Daoy (cell line): ENCODE results near the gene RAPGEF6. TPM values are rescaled to one million over a fixed set of nuclear protein-coding genes. Genes with fewer than 3 reads are reported as not detected.

Experiments used
- DNase-seq: peaks from one replicate; pipeline ENCODE4 v3.0.0-alpha.2; 2015; ENCODE audit warnings: low read depth
- total RNA-seq: library from RNA; depleted of rRNA; stranded (reverse); fragments of >200 nt; shearing (Covaris generic); gene quantifications from 2 replicates; pipeline ENCODE4 v1.2.3, GENCODE V29; 2014; rRNA removed

The RAPGEF6 gene
- total RNA-seq, 1 experiment from 2014 or later, result 18.5 TPM

GRCh38 chr5:131387255-131387654 is 247.8 kb downstream of the RAPGEF6 start:
- DNase-seq, result no peak

GRCh38 chr5:131386779-131387178 is 248.2 kb downstream of the RAPGEF6 start:
- DNase-seq, result peak; percentile 11

GRCh38 chr5:131386124-131386523 is 248.9 kb downstream of the RAPGEF6 start:
- no peak for DNase-seq

- DNase-seq, result no peak
These were observed 250.3 kb downstream of the RAPGEF6 start for GRCh38 chr5:131384616-131385214.

- DNase-seq, result no peak
These were observed 250.9 kb downstream of the RAPGEF6 start for GRCh38 chr5:131384173-131384572.

GRCh38 chr5:131382407-131383395 is 252.3 kb downstream of the RAPGEF6 start:
- DNase-seq, result peak; percentile 56

- no peak for DNase-seq
These were observed 253.3 kb downstream of the RAPGEF6 start for GRCh38 chr5:131381777-131382176.

GRCh38 chr5:131381021-131381420 is 254.0 kb downstream of the RAPGEF6 start:
- DNase-seq, result no peak

- DNase-seq, result peak; percentile 23
These were observed 254.8 kb downstream of the RAPGEF6 start for GRCh38 chr5:131380238-131380637.

GRCh38 chr5:131379723-131380122 is 255.3 kb downstream of the RAPGEF6 start:
- peak; percentile 85 for DNase-seq

GRCh38 chr5:131378721-131379541 is 256.1 kb downstream of the RAPGEF6 start:
- DNase-seq, result peak; percentile 17

GRCh38 chr5:131377785-131378325 is 257.2 kb downstream of the RAPGEF6 start:
- peak; percentile 48 for DNase-seq

GRCh38 chr5:131377346-131377745 is 257.7 kb downstream of the RAPGEF6 start:
- no peak for DNase-seq

GRCh38 chr5:131375351-131375750 is 259.7 kb downstream of the RAPGEF6 start:
- no peak for DNase-seq

Other genes starting within 250 kb of the RAPGEF6 start
- 27.8 and 28.9 TPM in 2 replicates for gene FNIP1, start 161.8 kb upstream of the RAPGEF6 start, total RNA-seq